Measurements from ENCODE around the gene ARID1B.

DNA sequence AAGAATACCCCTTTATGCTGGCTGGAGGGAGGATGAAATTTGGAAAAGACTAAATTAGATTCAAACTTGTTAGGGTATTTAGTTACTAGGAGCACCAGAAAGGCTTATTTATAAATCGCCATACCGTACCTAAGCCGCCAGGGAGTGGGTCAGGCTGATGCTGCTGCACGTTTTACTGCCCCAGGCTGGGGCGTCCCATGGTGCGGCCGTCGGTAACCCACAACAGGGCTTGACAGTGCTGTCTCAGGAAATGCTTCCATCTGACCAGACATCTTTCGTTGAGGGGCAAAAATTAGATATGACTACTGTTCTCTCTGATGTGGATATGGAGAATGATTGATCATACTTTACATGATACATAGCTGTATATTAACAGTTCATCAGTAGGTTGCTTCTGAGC is 52.9 kb downstream of the ARID1B start:
- TF ChIP-seq, protein P1, sequence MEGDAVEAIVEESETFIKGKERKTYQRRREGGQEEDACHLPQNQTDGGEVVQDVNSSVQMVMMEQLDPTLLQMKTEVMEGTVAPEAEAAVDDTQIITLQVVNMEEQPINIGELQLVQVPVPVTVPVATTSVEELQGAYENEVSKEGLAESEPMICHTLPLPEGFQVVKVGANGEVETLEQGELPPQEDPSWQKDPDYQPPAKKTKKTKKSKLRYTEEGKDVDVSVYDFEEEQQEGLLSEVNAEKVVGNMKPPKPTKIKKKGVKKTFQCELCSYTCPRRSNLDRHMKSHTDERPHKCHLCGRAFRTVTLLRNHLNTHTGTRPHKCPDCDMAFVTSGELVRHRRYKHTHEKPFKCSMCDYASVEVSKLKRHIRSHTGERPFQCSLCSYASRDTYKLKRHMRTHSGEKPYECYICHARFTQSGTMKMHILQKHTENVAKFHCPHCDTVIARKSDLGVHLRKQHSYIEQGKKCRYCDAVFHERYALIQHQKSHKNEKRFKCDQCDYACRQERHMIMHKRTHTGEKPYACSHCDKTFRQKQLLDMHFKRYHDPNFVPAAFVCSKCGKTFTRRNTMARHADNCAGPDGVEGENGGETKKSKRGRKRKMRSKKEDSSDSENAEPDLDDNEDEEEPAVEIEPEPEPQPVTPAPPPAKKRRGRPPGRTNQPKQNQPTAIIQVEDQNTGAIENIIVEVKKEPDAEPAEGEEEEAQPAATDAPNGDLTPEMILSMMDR (conservative IDR thresholded peaks at IDR 0.05; ENCODE audit: low read depth, low read length), result no peak
- no peak for TF ChIP-seq EZH2 (IDR thresholded peaks at IDR 0.05; ENCODE audit: low read length, unreplicated experiment)
